Mucosa of stomach (tissue), 1 donor: Measurements from ENCODE around the gene TBC1D25.
"Not testable (repeated sequence)": the region's sequence is repeated elsewhere in the genome, so short reads cannot be mapped to it uniquely, and the experiment has no call there.

Source experiments
- H3K27me3 ChIP-seq: one replicate; pipeline ENCODE4 v1.7.0; 2013; ENCODE audit warnings: mild to moderate bottlenecking, low read length; ENCODE audit not compliant: control insufficient read depth, insufficient read depth
- H3K36me3 ChIP-seq: one replicate; pipeline ENCODE4 v1.7.0; 2013; ENCODE audit warnings: low read length; ENCODE audit not compliant: control insufficient read depth, insufficient read depth
- H3K4me1 ChIP-seq: one replicate; pipeline ENCODE4 v1.7.0; 2013; ENCODE audit warnings: mild to moderate bottlenecking, low read length; ENCODE audit not compliant: control insufficient read depth, insufficient read depth
- H3K4me3 ChIP-seq: one replicate; pipeline ENCODE4 v1.7.0; 2013; ENCODE audit warnings: low read length
- H3K9ac ChIP-seq: one replicate; pipeline ENCODE4 v1.7.0; 2013; ENCODE audit warnings: mild to moderate bottlenecking, low read length, moderate library complexity
- H3K9me3 ChIP-seq: one replicate; pipeline ENCODE4 v1.7.0; 2013; ENCODE audit warnings: mild to moderate bottlenecking, low read length, moderate library complexity; ENCODE audit not compliant: control insufficient read depth
- donor health status: Pancreatic carcinoma.

Gene TBC1D25

GRCh38 chrX:48508400-48509244, 30.9 kb upstream of the TBC1D25 start, which contains the start of gene PORCN:
PORCN (plus strand) TSS chrX:48508992; CDS start chrX:48509821, 829 bp downstream.
- H3K36me3 ChIP-seq, result no peaks in the 10 kb centered on the region
- peak within 1 kb of the TSS; percentile 56 for H3K4me3 ChIP-seq
- no peaks in the 10 kb centered on the region for H3K27me3 ChIP-seq
- H3K4me1 ChIP-seq, result peaks cover 6% of the 10 kb centered on the region
- no peaks in the 10 kb centered on the region for H3K9me3 ChIP-seq
- peak within 1 kb of the TSS; percentile 78 for H3K9ac ChIP-seq

GRCh38 chrX:48509245-48509590, 30.3 kb upstream of the TBC1D25 start:
- Histone ChIP-seq H3K9me3 (no peaks in the 10 kb centered on the region), H3K36me3 (no peaks in the 10 kb centered on the region), H3K4me3 (peak overlapping the region; percentile 56), H3K4me1 (peaks cover 6% of the 10 kb centered on the region), H3K9ac (peak overlapping the region; percentile 78), H3K27me3 (no peaks in the 10 kb centered on the region)

- H3K9ac ChIP-seq, result peak overlapping the region; percentile 78
These were observed 29.9 kb upstream of the TBC1D25 start for GRCh38 chrX:48509619-48510018.

GRCh38 chrX:48511560-48511959, 28.0 kb upstream of the TBC1D25 start:
- Histone ChIP-seq H3K4me3 (no peak overlapping the region), H3K9me3 (no peaks in the 10 kb centered on the region), H3K9ac (no peak overlapping the region), H3K27me3 (no peaks in the 10 kb centered on the region), H3K4me1 (peaks cover 15% of the 10 kb centered on the region), H3K36me3 (no peaks in the 10 kb centered on the region)

More at GRCh38 chrX:48509619-48510018, 29.9 kb upstream of the TBC1D25 start:
- Histone ChIP-seq H3K4me3 (no peak overlapping the region), H3K27me3 (no peaks in the 10 kb centered on the region), H3K4me1 (peaks cover 6% of the 10 kb centered on the region), H3K36me3 (no peaks in the 10 kb centered on the region), H3K9me3 (no peaks in the 10 kb centered on the region)

GRCh38 chrX:48512371-48512935, 27.1 kb upstream of the TBC1D25 start:
- H3K9me3 ChIP-seq, result no peaks in the 10 kb centered on the region
- no peak overlapping the region for H3K4me3 ChIP-seq
- H3K9ac ChIP-seq, result no peak overlapping the region
- no peaks in the 10 kb centered on the region for H3K27me3 ChIP-seq
- no peaks in the 10 kb centered on the region for H3K36me3 ChIP-seq
- peaks cover 20% of the 10 kb centered on the region for H3K4me1 ChIP-seq

- no peaks in the 10 kb centered on the region for H3K27me3 ChIP-seq
- H3K4me1 ChIP-seq, result peaks cover 20% of the 10 kb centered on the region
- H3K9me3 ChIP-seq, result no peaks in the 10 kb centered on the region
- H3K4me3 ChIP-seq, result no peak overlapping the region
- H3K36me3 ChIP-seq, result no peaks in the 10 kb centered on the region
- no peak overlapping the region for H3K9ac ChIP-seq
These were observed 25.8 kb upstream of the TBC1D25 start for GRCh38 chrX:48513670-48514069.

GRCh38 chrX:48514126-48514806, 25.2 kb upstream of the TBC1D25 start:
- Histone ChIP-seq H3K36me3 (no peaks in the 10 kb centered on the region), H3K27me3 (no peaks in the 10 kb centered on the region), H3K4me1 (peaks cover 20% of the 10 kb centered on the region), H3K9me3 (no peaks in the 10 kb centered on the region), H3K4me3 (no peak overlapping the region), H3K9ac (no peak overlapping the region)

GRCh38 chrX:48514868-48515460, 24.6 kb upstream of the TBC1D25 start:
- no peak overlapping the region for H3K9ac ChIP-seq
- no peaks in the 10 kb centered on the region for H3K9me3 ChIP-seq
- no peak overlapping the region for H3K4me3 ChIP-seq
- no peaks in the 10 kb centered on the region for H3K36me3 ChIP-seq
- peaks cover 14% of the 10 kb centered on the region for H3K4me1 ChIP-seq
- no peaks in the 10 kb centered on the region for H3K27me3 ChIP-seq

- H3K9me3 ChIP-seq, result no peaks in the 10 kb centered on the region
- no peaks in the 10 kb centered on the region for H3K36me3 ChIP-seq
- peaks cover 14% of the 10 kb centered on the region for H3K4me1 ChIP-seq
- no peaks in the 10 kb centered on the region for H3K27me3 ChIP-seq
- no peak overlapping the region for H3K4me3 ChIP-seq
- H3K9ac ChIP-seq, result no peak overlapping the region
These were observed 23.7 kb upstream of the TBC1D25 start for GRCh38 chrX:48515842-48516241.

- Histone ChIP-seq H3K9ac (no peak overlapping the region), H3K9me3 (no peaks in the 10 kb centered on the region), H3K36me3 (no peaks in the 10 kb centered on the region), H3K4me1 (peaks cover 14% of the 10 kb centered on the region), H3K4me3 (no peak overlapping the region), H3K27me3 (no peaks in the 10 kb centered on the region)
These were observed 23.2 kb upstream of the TBC1D25 start for GRCh38 chrX:48516285-48516684.

GRCh38 chrX:48516987-48517386, 22.5 kb upstream of the TBC1D25 start:
- Histone ChIP-seq H3K4me3 (no peak overlapping the region), H3K36me3 (no peaks in the 10 kb centered on the region), H3K27me3 (no peaks in the 10 kb centered on the region), H3K9ac (no peak overlapping the region), H3K9me3 (no peaks in the 10 kb centered on the region), H3K4me1 (peaks cover 14% of the 10 kb centered on the region)

GRCh38 chrX:48519481-48519880, 20.0 kb upstream of the TBC1D25 start:
- not testable (repeated sequence) for H3K9ac ChIP-seq, H3K4me3 ChIP-seq, H3K36me3 ChIP-seq, H3K27me3 ChIP-seq, H3K9me3 ChIP-seq
- H3K4me1 ChIP-seq, result peaks cover 14% of the 10 kb centered on the region
